CD4-positive, alpha-beta T cell treated with Interferon gamma for 1 hour (primary cell): ENCODE data around the gene MLH3.

Experiments
- DNase-seq: peaks from one replicate; pipeline ENCODE4 v3.0.0-alpha.2; 2020

The MLH3 gene

GRCh38 chr14:74981833-74982232 lies 69.4 kb downstream of the MLH3 start:
- DNase-seq = no peak

- no peak for DNase-seq
Measured at GRCh38 chr14:74981462-74981782, 69.8 kb downstream of the MLH3 start.

- DNase-seq = no peak
Measured at GRCh38 chr14:74980731-74981461, 70.4 kb downstream of the MLH3 start.

GRCh38 chr14:74980398-74980730 lies 70.9 kb downstream of the MLH3 start:
- no peak for DNase-seq

- no peak for DNase-seq
Measured at GRCh38 chr14:74979442-74980397, 71.5 kb downstream of the MLH3 start.

GRCh38 chr14:74979029-74979428 lies 72.2 kb downstream of the MLH3 start:
- DNase-seq = no peak

DNA sequence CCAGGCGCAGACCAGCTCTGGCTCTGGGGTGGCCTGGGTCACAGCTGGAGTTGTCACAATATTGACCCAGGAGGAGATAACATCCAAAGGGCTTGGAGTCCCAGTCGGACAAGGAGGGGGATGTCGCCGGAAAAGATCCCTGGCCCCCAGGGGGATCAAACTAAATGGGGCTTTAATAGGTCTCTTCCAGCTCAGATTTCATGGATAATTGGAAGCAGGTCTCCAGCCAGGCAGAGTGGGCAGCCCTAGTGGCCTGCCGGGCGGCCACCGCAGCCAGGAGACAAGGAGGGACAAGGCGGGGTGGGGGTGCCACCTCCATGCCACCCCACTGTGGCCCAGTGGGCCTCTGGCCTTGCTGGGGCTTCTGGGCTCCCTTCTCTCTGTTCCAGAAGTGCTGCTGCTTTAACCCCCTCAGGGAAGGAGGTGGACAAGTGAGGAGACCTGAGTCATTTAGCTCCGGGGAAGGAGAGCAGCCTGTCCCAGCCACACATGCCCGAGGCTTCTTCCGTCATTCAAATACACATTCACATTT lies 72.8 kb downstream of the MLH3 start:
- no peak for DNase-seq

DNA sequence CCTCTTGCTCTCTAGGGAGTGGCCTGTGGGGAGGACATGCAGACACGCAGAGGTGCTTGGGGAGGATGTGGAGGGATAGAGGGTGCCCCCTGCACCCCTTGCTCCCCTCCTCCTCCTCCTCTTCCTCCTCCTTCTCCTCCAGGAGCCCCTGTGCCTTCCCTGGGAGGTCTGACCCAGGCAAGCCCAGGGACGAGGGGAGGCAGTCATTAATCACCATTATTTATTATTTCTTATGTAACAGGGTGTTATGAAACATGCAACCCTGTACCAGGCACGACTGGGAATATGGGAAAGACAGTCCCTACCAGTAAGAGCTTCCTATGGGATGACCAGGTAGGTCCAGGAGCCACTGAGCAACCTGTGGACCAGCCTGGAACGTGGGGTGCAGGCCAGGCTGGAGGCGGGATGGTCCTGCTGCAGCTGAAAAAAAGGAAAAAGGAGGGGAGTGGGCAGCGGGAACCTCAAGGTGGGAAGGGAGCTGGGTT lies 73.3 kb downstream of the MLH3 start:
- no peak for DNase-seq

- DNase-seq = no peak
Measured at GRCh38 chr14:74977164-74977900, 73.9 kb downstream of the MLH3 start.

DNA sequence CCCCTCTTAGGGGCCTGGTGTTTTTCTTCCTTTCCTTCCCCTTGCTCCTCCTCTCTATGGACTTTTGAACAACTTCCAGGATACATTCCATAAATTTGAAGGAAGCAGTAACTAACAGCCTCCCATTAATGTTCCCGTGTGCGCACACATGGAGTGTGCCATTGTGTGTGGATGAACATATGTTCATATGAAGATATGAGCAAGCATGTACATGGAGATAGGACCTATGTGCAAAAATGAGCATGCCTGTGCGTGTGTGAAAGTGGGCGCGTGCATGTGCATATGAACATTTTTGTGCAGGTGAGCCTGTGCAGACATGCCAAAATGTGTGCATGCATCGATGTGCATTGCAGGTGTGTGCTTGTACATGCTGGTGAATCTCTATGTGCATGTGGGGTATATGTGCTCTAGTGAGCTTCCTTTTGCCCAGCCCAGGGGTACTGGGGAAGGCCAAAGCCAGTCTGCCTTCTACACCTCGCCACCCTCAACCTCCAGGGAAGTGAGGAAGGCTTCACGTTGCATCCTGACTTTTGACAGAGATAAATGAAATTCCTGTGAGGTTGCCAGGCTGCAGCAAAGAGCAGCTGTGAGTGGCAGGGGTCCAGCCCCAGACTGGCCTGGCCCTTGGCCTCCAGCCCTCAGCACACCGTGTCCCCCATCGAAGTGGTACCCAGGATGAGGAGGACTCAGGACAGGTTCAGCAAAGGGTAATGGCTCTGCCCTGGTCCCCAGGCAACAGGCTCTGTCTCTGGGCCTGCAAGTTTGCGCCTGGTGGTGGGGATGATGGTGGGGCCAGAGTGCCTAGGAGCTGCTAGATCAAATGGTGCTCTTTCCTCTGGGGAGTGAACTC lies 74.8 kb downstream of the MLH3 start:
- DNase-seq = no peak

DNA sequence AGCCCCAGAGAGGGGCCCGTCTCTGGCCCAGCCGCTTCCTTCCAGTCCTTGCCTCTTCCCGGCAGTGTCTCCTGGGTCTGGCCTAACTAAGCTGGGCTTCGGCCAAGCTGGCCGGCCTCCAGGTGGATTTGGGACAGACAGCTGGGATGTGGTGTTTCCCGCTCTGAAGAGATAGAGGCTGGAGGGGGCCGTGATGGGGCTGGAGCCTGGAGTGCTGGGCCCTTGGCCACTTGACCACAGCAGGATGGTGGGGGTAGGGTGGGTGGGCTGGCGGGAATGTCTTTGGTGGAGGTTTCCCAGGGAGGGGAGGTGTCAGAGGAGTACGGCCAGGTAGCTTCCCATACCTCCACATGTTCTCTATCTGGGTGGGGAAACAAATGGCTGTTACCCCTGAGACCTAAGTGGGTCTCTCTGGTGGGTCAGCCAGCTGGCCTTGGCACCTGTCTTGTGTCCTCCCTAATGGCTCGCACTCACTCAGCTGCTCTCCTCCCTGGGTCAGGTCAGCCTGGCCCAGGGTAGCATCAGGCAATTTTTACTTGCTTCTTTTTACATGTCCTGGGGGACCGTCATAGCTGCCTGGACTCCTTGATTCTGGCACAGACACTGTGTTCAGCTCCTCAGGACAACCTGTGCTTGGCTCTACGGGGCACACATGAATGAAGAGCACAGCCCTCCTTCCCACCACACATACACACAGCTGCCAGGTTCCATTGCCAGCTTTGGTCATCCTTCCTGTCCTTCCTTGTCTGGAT lies 76.0 kb downstream of the MLH3 start:
- DNase-seq = no peak

GRCh38 chr14:74974364-74975058 lies 76.8 kb downstream of the MLH3 start:
- DNase-seq = no peak

DNA sequence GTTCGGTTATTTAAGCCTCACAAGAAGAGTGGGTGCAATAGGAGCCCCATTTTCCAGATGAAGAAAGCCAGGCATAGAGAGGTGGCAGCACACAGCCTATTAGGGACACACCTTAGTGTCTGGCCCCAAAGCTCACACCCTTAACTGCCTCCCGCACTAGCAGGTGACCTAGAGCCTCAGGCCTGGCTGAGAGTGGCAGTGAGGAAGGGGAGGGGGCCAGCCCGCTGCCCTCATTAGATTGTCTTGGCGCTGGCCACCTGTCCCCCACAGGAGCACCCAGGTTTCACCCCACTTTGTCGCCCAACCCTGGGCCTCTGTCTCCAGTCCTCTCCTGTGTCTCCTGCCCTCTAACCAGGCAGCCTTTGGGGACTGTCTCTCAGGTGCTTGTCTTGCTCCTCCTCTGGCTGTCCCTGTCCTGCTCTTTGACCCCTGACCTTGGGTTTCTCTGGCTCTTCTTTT lies 77.3 kb downstream of the MLH3 start:
- DNase-seq = no peak

DNA sequence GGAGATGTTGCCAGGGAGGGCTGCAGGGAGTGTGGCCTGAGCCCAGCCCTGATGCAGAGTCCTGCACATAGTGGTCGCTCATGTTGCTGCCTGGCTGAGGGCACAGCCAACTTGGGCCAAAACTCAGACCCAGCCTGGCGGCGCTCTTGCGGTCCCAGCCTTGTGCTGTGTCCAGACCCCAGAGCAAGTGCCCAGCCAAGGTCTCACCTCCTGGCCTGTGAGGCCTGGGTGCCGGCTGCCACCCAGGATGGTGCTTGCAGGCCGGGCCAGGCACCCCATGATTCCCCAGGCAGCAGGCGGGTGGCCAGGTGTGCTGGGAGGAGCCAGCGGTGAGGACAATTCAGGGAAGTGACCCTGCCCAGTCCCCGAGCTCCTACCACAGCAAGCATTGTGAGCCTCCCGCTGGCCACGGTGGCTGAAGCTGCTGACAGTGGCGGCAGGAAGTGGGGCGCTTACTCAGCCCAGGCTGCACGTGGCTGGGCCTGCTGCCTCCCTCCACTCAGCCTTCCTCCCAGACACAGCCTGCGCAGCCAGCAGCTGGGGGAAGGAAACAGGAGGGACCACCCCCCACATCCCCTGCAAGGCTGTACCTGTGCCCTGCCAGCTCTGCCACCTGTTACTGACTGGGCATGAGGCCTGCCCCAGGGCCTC lies 78.1 kb downstream of the MLH3 start:
- peak; percentile 11 for DNase-seq

DNA sequence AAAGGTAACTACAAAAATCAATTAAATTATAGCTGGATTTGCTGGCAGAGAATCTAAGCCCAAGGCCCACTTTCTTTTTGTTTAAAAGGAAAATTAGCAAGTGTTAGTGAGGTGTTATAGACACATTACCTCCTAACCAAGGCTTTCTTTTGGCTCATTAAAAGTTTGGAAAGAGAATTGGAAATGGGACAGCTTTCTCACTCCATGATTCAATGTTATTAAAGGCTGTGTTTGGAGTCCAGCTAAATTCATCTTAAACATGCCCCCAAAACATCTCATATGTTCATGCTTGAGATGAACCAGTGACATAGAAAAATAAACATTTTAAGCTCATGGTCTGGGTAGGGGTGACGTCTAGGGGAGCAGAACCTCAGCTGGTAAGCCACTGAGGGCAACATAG lies 82.5 kb downstream of the MLH3 start:
- DNase-seq = no peak

GRCh38 chr14:74965486-74966153 lies 85.6 kb downstream of the MLH3 start:
- DNase-seq = no peak

DNA sequence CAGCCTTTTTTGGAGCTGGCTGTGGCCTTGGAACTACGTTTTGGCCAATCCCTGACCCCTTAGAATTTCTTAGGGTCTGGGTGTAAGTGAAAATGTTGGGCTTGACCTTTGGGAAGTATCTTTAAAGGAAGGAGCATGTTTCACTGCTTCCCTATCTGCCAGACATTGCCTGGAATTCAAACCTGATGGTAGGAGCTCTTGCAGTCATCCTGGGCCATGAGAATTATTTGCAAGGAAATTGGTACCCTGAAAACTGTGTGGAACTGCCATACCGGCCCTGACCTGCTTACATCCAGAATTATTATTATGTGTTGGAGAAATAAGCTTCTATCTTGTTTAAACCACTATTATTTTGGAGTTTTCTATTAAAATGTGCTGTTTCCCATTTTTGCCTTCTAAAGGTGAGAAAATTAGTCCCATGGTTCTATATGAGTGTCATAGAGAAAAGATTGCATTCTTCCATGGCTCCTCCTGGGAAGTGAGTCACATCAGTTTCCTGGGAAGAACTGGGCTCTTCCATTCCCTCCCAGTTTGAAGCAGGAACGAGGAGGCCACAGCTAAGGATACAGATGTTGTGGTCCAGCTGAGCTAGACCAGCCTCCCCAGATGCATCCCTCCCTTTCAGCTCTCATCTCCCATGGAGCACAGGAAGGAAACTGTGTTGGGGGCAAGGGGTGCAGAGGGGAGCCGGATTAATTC lies 86.3 kb downstream of the MLH3 start:
- DNase-seq = no peak
